ENCODE data around the gene VASP. TPM values are rescaled to one million over a fixed set of nuclear protein-coding genes. Genes with fewer than 3 reads are reported as not detected.

Gene VASP
- total and polyA plus RNA-seq, 2 of the 4 experiments (the other 2 are of a cell fraction) = 61.1 to 88.8 TPM

DNA sequence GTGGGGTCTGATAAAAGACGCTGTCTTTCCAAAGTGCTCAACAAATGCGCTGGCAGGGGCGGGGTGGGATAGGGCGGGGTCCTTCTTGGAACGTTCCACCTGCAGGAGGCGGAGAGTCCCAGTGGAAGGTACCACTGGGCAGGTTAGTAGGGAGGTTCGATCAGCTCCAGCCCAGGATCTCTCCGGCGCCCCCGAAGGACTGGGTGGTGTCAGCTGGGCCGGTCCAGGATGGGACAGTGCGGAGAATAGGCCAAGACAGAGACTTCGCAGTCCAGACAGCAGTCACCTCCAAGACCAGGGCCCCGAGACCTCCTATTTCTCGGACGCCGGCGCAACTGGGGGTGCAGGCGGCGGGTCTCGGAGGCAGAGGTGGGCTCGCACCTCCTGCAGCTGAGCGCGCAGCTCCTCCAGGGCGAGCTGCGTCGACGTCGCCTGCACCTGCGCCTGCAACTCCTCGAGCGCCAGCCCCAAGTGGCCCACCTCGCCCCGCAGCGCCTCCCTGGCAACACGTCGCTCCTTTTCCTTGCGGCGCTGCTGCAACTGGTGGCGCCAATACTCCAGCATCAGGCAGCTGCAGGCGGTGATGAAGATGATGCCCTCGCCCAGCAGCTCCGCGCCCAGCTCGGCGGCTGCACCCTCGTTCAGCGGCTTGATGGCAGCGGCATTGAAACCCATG, 21.6 kb downstream of the VASP start:
- TF ChIP-seq, protein P1, sequence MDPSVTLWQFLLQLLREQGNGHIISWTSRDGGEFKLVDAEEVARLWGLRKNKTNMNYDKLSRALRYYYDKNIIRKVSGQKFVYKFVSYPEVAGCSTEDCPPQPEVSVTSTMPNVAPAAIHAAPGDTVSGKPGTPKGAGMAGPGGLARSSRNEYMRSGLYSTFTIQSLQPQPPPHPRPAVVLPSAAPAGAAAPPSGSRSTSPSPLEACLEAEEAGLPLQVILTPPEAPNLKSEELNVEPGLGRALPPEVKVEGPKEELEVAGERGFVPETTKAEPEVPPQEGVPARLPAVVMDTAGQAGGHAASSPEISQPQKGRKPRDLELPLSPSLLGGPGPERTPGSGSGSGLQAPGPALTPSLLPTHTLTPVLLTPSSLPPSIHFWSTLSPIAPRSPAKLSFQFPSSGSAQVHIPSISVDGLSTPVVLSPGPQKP (IDR thresholded peaks at IDR 0.05; ENCODE audit: borderline replicate concordance, low read depth, low read length) = no peak
- TF ChIP-seq MXI1 (IDR thresholded peaks at IDR 0.05; ENCODE audit: borderline replicate concordance, low read depth, low read length) = no peak
- no peak for TF ChIP-seq POLR2A (IDR thresholded peaks at IDR 0.05; ENCODE audit: low read depth, low read length)
- no peak for TF ChIP-seq NFE2L2 (IDR thresholded peaks at IDR 0.05; ENCODE audit: low read depth, low read length)
- no peak for TF ChIP-seq BHLHE40 (IDR thresholded peaks at IDR 0.05; ENCODE audit: low read depth, low read length)
- TF ChIP-seq FOS (IDR thresholded peaks at IDR 0.05; ENCODE audit: low read depth, low read length) = no peak
- TF ChIP-seq, protein P2, sequence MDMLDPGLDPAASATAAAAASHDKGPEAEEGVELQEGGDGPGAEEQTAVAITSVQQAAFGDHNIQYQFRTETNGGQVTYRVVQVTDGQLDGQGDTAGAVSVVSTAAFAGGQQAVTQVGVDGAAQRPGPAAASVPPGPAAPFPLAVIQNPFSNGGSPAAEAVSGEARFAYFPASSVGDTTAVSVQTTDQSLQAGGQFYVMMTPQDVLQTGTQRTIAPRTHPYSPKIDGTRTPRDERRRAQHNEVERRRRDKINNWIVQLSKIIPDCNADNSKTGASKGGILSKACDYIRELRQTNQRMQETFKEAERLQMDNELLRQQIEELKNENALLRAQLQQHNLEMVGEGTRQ (IDR thresholded peaks at IDR 0.05; ENCODE audit: low read depth, low read length) = no peak
- no peak for TF ChIP-seq CHD1 (IDR thresholded peaks at IDR 0.05; ENCODE audit: low read depth, low read length)
- TF ChIP-seq, protein P3, sequence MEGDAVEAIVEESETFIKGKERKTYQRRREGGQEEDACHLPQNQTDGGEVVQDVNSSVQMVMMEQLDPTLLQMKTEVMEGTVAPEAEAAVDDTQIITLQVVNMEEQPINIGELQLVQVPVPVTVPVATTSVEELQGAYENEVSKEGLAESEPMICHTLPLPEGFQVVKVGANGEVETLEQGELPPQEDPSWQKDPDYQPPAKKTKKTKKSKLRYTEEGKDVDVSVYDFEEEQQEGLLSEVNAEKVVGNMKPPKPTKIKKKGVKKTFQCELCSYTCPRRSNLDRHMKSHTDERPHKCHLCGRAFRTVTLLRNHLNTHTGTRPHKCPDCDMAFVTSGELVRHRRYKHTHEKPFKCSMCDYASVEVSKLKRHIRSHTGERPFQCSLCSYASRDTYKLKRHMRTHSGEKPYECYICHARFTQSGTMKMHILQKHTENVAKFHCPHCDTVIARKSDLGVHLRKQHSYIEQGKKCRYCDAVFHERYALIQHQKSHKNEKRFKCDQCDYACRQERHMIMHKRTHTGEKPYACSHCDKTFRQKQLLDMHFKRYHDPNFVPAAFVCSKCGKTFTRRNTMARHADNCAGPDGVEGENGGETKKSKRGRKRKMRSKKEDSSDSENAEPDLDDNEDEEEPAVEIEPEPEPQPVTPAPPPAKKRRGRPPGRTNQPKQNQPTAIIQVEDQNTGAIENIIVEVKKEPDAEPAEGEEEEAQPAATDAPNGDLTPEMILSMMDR (conservative IDR thresholded peaks at IDR 0.05; ENCODE audit: low read depth, low read length) = no peak
- no peak for TF ChIP-seq MAZ (IDR thresholded peaks at IDR 0.05; ENCODE audit: borderline replicate concordance, low read depth, low read length)
- TF ChIP-seq MAFK (IDR thresholded peaks at IDR 0.05; ENCODE audit: low read depth, low read length) = no peak
- no peak for TF ChIP-seq RCOR1 (IDR thresholded peaks at IDR 0.05; ENCODE audit: insufficient replicate concordance, low read length)
- no peak overlapping the region for H3K4me2 ChIP-seq (ENCODE audit: low read depth, low read length)
- WGBS, 2 experiments (ENCODE audit: extremely low coverage in 2 of 2, insufficient read length in 1 of 2) = 41% methylated on average over 24 of the region's 49 CpGs; no CpG with 5 or more reads in 1 of the 2 experiments
- no peak overlapping the region for H4K5ac ChIP-seq (ENCODE audit: low read depth, low read length)
- H4K20me1 ChIP-seq (ENCODE audit: insufficient read depth, low read length) = peaks cover 28% of the 10 kb centered on the region
- H4K91ac ChIP-seq (ENCODE audit: insufficient read depth, low read depth, low read length) = no peak overlapping the region
- ChIA-PET POLR2A (ENCODE audit: unreplicated experiment) (no interaction called here), CTCF (interaction anchor here (0.6 kb wide), 1 partner anchor 9 kb away, joined by 6 read pairs; no protein-coding TSS in a partner anchor)
- H3K56ac ChIP-seq (ENCODE audit: extremely low read depth, insufficient read depth, low read length) = no peak overlapping the region
- ATAC-seq (ENCODE audit: low read depth) (no peak), DNase-seq (no peak)
- H3K4me1 ChIP-seq (ENCODE audit: control insufficient read depth, insufficient read depth, low read length) = peaks cover 2% of the 10 kb centered on the region; the same call in 1 of the 2 replicates
- no peak overlapping the region for H2AK9ac ChIP-seq (replicated peaks; ENCODE audit: low read depth, low read length, poor library complexity)
- peak overlapping the region; percentile 5 for H2AFZ ChIP-seq (replicated peaks; ENCODE audit: low read length, poor library complexity)
- H2BK120ac ChIP-seq (ENCODE audit: low read depth, low read length) = no peak overlapping the region
- no peak overlapping the region for H2BK20ac ChIP-seq (ENCODE audit: low read depth, low read length)
- intact Hi-C loops (cut with micrococcal nuclease) (no loop called here), dilution Hi-C loops (cut with HindIII; ENCODE audit: low sequenced_read_pairs, unreplicated experiment) (no loop called here), in situ Hi-C loops (cut with MboI; ENCODE audit: low sequenced_read_pairs) (loop anchor here (10.0 kb wide), 1 partner anchor 116 kb away; no protein-coding TSS in a partner anchor)
- 0 out of 2 replicates have a peak, but pooled peaks cover 4% of the 10 kb centered on the region for H3K9me1 ChIP-seq (ENCODE audit: insufficient read depth, low read length)
- no peak overlapping the region for H3K14ac ChIP-seq (replicated peaks; ENCODE audit: low read depth, low read length)
- no peak overlapping the region for H3K9ac ChIP-seq (ENCODE audit: low read depth, low read length)
- H3K4ac ChIP-seq (ENCODE audit: low read depth, low read length) = no peak overlapping the region
- no peak overlapping the region for H4K8ac ChIP-seq (ENCODE audit: low read depth in 2 of 2, low read length in 2 of 2)
- H3K36me3 ChIP-seq (ENCODE audit: control insufficient read depth, insufficient read depth, low read length) = peaks cover 33% of the 10 kb centered on the region
- H3K23ac ChIP-seq (ENCODE audit: low read depth, low read length) = no peak overlapping the region
- BruUV-seq (replicated peaks) = no TSS peak
- H3K27ac ChIP-seq (ENCODE audit: insufficient read depth, low read length) = no peak overlapping the region
- peaks cover 7% of the 10 kb centered on the region for H3K9me3 ChIP-seq (ENCODE audit: control insufficient read depth, insufficient read depth, low read length)
- peaks cover 6 to 32% of the 10 kb centered on the region in 2 experiments for H3K79me1 ChIP-seq (ENCODE audit: low read depth in 1 of 2, low read length in 2 of 2)
- no peaks in the 10 kb centered on the region for H3K27me3 ChIP-seq (ENCODE audit: control insufficient read depth, insufficient read depth, low read length)
- H2AK5ac ChIP-seq (ENCODE audit: low read depth, low read length) = no peak overlapping the region
- no peak overlapping the region for H3K4me3 ChIP-seq (ENCODE audit: insufficient read depth, low read depth, low read length)
- no peak overlapping the region for H3K18ac ChIP-seq (ENCODE audit: low read depth, low read length)
- H2BK15ac ChIP-seq (ENCODE audit: low read depth, low read length) = no peak overlapping the region
- no peak overlapping the region for H2BK5ac ChIP-seq (ENCODE audit: low read depth, low read length, poor library complexity, severe bottlenecking)

Data from IMR-90 (cell line).